A549 (cell line): ENCODE measurements around the gene RAPGEF3. TPM values are rescaled to one million over a fixed set of nuclear protein-coding genes. Genes with fewer than 3 reads are reported as not detected.
A peak's percentile ranks its signal among the peaks of the same experiment; 100 is the strongest.

ENCODE experiments used
- ATAC-seq, 2 experiments: fragments of 200-7000 bp in 1 of 2; fragments of >200 bp in 1 of 2; cut with Nextera tagmentation in 1 of 2; cut with Tn5 transposase in 1 of 2; 3 replicates each; pipeline versions ENCODE4 v1.8.0 to v1.9.1; 2018 to 2020; ENCODE audit warnings: mild to moderate bottlenecking in 1 of 2, moderate library complexity in 1 of 2
- CTCF ChIA-PET: fragments of 300-600 bp; sonication (Branson Sonifier 250); formaldehyde crosslinking; extraction: SDS; loops from one replicate; lab custom pipeline; 2021; ENCODE audit warnings: antibody characterized with exemption, inconsistent platforms; lab: Yijun Ruan, JAX
- POLR2A ChIA-PET: fragments of 350-600 bp; formaldehyde crosslinking; extraction: SDS; loops from one replicate; lab custom pipeline; 2021; ENCODE audit warnings: antibody characterized with exemption, inconsistent platforms; lab: Yijun Ruan, JAX
- DNase-seq, 2 experiments: peaks; one replicate each; pipeline versions ENCODE4 v3.0.0 to v3.0.0-alpha.2; 2011 to 2016; ENCODE audit warnings: low read depth in 1 of 2, low spot score in 1 of 2
- FAIRE-seq: peaks from 2 replicates; lab custom pipeline; 2011; peaks lifted over from hg19 to GRCh38; lab: Jason Lieb, UNC
- H3K27ac ChIP-seq, 2 experiments: fragments of >200 bp; sonication (Bioruptor Twin); formaldehyde crosslinking; 3 replicates each; pipeline ENCODE4 v1.5.1; 2016 to 2017
- H3K4me1 ChIP-seq: fragments of >200 bp; sonication (Bioruptor Twin); formaldehyde crosslinking; 3 replicates; pipeline ENCODE4 v1.6.1; 2016
- H3K4me2 ChIP-seq: fragments of >200 bp; sonication (Bioruptor Twin); formaldehyde crosslinking; 3 replicates; pipeline ENCODE4 v1.6.1; 2016
- H3K4me3 ChIP-seq: fragments of >200 bp; sonication (Bioruptor Twin); formaldehyde crosslinking; 3 replicates; pipeline ENCODE4 v1.5.1; 2016
- H3K9me3 ChIP-seq: fragments of >200 bp; sonication (Bioruptor Twin); formaldehyde crosslinking; 3 replicates; pipeline ENCODE4 v1.6.1; 2016
- CEBPB ChIP-seq, 2 experiments: fragments of >200 bp in 1 of 2; sonication (Bioruptor Twin) in 1 of 2; formaldehyde crosslinking in 1 of 2; IDR thresholded peaks; 2 replicates each; pipeline ENCODE4 v1.6.1; 2012 to 2016
- EHMT2 ChIP-seq: fragments of 200-600 bp; sonication (generic); IDR thresholded peaks from 2 replicates; pipeline ENCODE4 v1.6.1; 2016; ENCODE audit warnings: antibody characterized with exemption, low read depth, mild to moderate bottlenecking, moderate library complexity
- FOXS1 ChIP-seq: fragments of 250-450 bp; sonication (Bioruptor Pico); IDR thresholded peaks from 2 replicates; pipeline ENCODE4 v1.5.0; 2020; ENCODE audit warnings: mild to moderate bottlenecking, moderate library complexity
- HEYL ChIP-seq: fragments of 250-450 bp; sonication (Bioruptor Pico); IDR thresholded peaks from 2 replicates; pipeline ENCODE4 v1.8.0; 2021; ENCODE audit warnings: mild to moderate bottlenecking, moderate library complexity
- JUN ChIP-seq, 2 experiments: fragments of >200 bp; sonication (Bioruptor Twin); formaldehyde crosslinking; IDR thresholded peaks; 2 replicates in 1 of 2; 3 replicates in 1 of 2; pipeline ENCODE4 v1.6.1; 2016 to 2017
- NFE2L2 ChIP-seq: fragments of 150-350 bp; conservative IDR thresholded peaks from 2 replicates; pipeline ENCODE4 v1.6.1; 2014; ENCODE audit warnings: low read length
- NPAS2 ChIP-seq: fragments of 250-450 bp; sonication (Bioruptor Pico); IDR thresholded peaks from 2 replicates; pipeline ENCODE4 v1.8.0; 2022; ENCODE audit warnings: mild to moderate bottlenecking, moderate library complexity, borderline replicate concordance
- PHF8 ChIP-seq: fragments of 200-600 bp; sonication (generic); IDR thresholded peaks from 2 replicates; pipeline ENCODE4 v1.6.1; 2016; ENCODE audit warnings: low read depth, mild to moderate bottlenecking, antibody characterized with exemption, moderate library complexity, borderline replicate concordance
- POLR2A ChIP-seq: IDR thresholded peaks from 2 replicates; pipeline ENCODE4 v1.6.1; 2012; ENCODE audit warnings: mild to moderate bottlenecking, low read length
- RAD21 ChIP-seq, 2 experiments: fragments of >200 bp in 1 of 2; sonication (Bioruptor Twin) in 1 of 2; formaldehyde crosslinking in 1 of 2; IDR thresholded peaks in 1 of 2; conservative IDR thresholded peaks in 1 of 2; 2 replicates in 1 of 2; 3 replicates in 1 of 2; pipeline ENCODE4 v1.6.1; 2012 to 2018; ENCODE audit warnings: inconsistent platforms in 1 of 2
- SMC3 ChIP-seq: fragments of >200 bp; sonication (Bioruptor Twin); formaldehyde crosslinking; IDR thresholded peaks from 3 replicates; pipeline ENCODE4 v1.6.1; 2018; ENCODE audit warnings: inconsistent platforms
- TP53 ChIP-seq: fragments of 250-450 bp; sonication (Bioruptor Pico); IDR thresholded peaks from 2 replicates; pipeline ENCODE4 v1.5.0; 2021; ENCODE audit warnings: mild to moderate bottlenecking, moderate library complexity
- ZC3H11A ChIP-seq: fragments of 450-650 bp; IDR thresholded peaks from 2 replicates; pipeline ENCODE4 v1.6.1; 2014; ENCODE audit warnings: antibody characterized with exemption, mild to moderate bottlenecking
- WGBS: methylation state at CpG from one replicate; pipeline ENCODE4 v1.1.6; 2017; ENCODE audit errors: missing lambda C conversion rate; 5-methylcytosine and 5-hydroxymethylcytosine counted together
- polyA plus RNA-seq, 4 experiments: library from polyadenylated mRNA; depleted of rRNA in 3 of 4; stranded (reverse); fragments of >200 nt; fragmentation: RNase III in 1 of 4; extraction: RNeasy Plus Mini Kit Qiagen cat#74134 plus additional on column Dnase treatment in 1 of 4; gene quantifications; 2 replicates in 3 of 4; 3 replicates in 1 of 4; pipeline ENCODE4 v1.2.3, GENCODE V29; 2011 to 2017
- TF ChIP-seq, protein P1 (sequence below): IDR thresholded peaks from 2 replicates; pipeline ENCODE4 v1.6.1; 2012; ENCODE audit warnings: low read depth, borderline replicate concordance
- TF ChIP-seq, protein P2 (sequence below): fragments of 250-450 bp; sonication (Bioruptor Pico); IDR thresholded peaks from 2 replicates; pipeline ENCODE4 v1.5.0; 2021; ENCODE audit warnings: mild to moderate bottlenecking, moderate library complexity, borderline replicate concordance
- TF ChIP-seq, protein P3 (sequence below): fragments of 250-450 bp; sonication (Bioruptor Pico); IDR thresholded peaks from 2 replicates; pipeline ENCODE4 v1.5.0; 2020; ENCODE audit warnings: low read depth, mild to moderate bottlenecking, moderate library complexity
- TF ChIP-seq, protein P4 (sequence below): fragments of >200 bp; sonication (Bioruptor Twin); formaldehyde crosslinking; IDR thresholded peaks from 3 replicates; pipeline ENCODE4 v1.5.1; 2016
- TF ChIP-seq, protein P5 (sequence below): fragments of >200 bp; sonication (Bioruptor Twin); formaldehyde crosslinking; IDR thresholded peaks from 2 replicates; pipeline ENCODE4 v1.6.1; 2016
- TF ChIP-seq, protein P6 (sequence below): fragments of >200 bp; sonication (Bioruptor Twin); formaldehyde crosslinking; IDR thresholded peaks from 3 replicates; pipeline ENCODE4 v1.6.1; 2016
- TF ChIP-seq, protein P7 (sequence below): fragments of 150-350 bp; IDR thresholded peaks from 2 replicates; pipeline ENCODE4 v1.6.1; 2014; ENCODE audit warnings: low read depth, mild to moderate bottlenecking, low read length

RAPGEF3 gene
- polyA plus RNA-seq, 2 of the 4 experiments (the other 2 are of a cell fraction) = 0.70 to 0.89 TPM

DNA sequence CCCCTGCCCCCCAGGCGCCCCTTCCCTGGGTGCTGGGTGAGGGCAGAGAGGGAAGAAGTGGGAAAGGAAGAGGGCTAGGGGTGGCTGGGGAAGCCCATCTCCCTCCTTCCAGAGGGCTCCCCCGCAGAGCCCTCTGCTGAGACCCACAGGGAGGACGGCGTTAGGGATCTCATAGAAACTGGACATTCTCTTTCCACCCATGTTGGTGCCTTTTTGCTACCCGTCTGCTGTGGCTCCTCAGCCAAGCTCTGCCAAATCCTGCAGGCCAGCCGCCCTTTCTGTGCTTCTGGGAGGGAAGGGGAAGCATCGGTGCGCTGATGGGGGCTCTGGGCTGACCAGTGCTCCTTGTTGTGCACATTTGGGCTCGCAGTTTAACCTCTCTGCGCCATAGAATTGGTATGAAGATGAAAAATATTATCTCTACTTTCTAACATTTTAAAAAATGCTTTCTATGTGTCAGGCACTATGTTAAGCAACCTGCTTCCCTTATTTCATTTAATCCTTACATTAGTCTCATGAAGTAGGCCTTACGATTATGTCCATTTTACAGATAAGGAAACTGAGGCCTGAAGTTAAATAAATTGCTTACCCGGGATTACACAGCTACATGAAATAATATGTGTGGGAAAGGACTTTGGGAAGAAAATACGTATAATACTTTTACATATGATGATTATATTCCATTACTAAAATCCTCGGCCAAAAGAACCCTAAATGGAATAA lies 15.3 kb upstream of the RAPGEF3 start (continued):
- TF ChIP-seq, protein P1, sequence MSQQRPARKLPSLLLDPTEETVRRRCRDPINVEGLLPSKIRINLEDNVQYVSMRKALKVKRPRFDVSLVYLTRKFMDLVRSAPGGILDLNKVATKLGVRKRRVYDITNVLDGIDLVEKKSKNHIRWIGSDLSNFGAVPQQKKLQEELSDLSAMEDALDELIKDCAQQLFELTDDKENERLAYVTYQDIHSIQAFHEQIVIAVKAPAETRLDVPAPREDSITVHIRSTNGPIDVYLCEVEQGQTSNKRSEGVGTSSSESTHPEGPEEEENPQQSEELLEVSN = no peak
- no peak for TF ChIP-seq POLR2A
- TF ChIP-seq, protein P2, sequence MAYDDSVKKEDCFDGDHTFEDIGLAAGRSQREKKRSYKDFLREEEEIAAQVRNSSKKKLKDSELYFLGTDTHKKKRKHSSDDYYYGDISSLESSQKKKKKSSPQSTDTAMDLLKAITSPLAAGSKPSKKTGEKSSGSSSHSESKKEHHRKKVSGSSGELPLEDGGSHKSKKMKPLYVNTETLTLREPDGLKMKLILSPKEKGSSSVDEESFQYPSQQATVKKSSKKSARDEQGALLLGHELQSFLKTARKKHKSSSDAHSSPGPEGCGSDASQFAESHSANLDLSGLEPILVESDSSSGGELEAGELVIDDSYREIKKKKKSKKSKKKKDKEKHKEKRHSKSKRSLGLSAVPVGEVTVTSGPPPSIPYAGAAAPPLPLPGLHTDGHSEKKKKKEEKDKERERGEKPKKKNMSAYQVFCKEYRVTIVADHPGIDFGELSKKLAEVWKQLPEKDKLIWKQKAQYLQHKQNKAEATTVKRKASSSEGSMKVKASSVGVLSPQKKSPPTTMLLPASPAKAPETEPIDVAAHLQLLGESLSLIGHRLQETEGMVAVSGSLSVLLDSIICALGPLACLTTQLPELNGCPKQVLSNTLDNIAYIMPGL (CRISPR knock-in tag) = no peak
- TF ChIP-seq EHMT2 = no peak
- TF ChIP-seq, protein P3, sequence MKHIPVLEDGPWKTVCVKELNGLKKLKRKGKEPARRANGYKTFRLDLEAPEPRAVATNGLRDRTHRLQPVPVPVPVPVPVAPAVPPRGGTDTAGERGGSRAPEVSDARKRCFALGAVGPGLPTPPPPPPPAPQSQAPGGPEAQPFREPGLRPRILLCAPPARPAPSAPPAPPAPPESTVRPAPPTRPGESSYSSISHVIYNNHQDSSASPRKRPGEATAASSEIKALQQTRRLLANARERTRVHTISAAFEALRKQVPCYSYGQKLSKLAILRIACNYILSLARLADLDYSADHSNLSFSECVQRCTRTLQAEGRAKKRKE (CRISPR knock-in tag) = no peak
- TF ChIP-seq ZC3H11A = no peak
- no peak for TF ChIP-seq CEBPB (IDR thresholded peaks at IDR 0.05)
- TF ChIP-seq, all 56 proteins: peak for 5

DNA sequence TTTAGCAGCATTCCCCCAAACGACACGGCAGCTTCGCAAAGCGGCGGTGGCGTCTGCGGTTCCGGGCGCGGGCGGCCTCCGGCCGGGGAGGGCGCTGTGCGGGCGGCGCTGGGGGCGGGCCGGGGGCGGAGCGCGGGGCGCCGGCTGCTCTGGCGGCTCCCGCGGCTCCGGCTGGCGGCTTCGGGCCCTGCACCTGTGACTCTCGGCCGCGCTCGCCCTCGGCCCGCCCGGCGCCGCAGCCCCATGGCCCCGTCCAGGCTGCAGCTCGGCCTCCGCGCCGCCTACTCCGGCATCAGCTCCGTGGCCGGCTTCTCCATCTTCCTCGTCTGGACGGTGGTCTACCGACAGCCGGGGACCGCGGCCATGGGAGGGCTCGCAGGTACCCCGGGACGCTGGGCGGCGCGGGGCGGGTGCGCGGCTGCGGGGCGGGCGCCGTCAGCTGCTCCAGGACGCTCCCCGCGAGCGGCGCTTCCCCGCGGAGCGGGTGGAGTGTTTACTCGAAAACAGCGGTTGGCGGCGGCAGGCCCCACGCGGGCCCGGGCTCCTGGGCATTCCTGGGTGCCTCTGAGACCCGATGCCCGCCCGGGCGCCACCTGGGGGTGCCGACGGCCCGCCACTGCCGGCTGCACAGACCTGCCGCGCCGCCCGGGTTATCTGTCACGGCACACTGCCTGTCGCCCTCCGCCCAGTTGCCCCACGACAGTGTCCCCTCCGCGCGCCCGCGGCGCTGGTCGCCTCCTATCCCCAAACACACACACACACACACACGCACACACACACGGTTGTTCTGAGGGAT lies 14.6 kb upstream of the RAPGEF3 start, which contains the start of gene SLC48A1:
SLC48A1 (plus strand) TSS at position 177 of the 796 bp plus-strand sequence; CDS start at position 244, 67 bp downstream.
- Histone ChIP-seq H3K4me1 (peaks cover 71% of the 10 kb centered on the region), H3K27ac (peak within 1 kb of the TSS; percentile 84 to 96), H3K4me3 (peak within 1 kb of the TSS; percentile 79), H3K4me2 (peak within 1 kb of the TSS; percentile 74), H3K9me3 (no peaks in the 10 kb centered on the region)
- DNase-seq (peak; percentile 72 to 92), ATAC-seq (peak; percentile 81 to 82), FAIRE-seq (no peak)
- TF ChIP-seq NPAS2 (CRISPR knock-in tag) = no peak
- no peak for TF ChIP-seq NFE2L2
- TF ChIP-seq JUN (IDR thresholded peaks at IDR 0.05) = peak; percentile 42 to 73; a peak in 3 of 5 replicates
- no peak for TF ChIP-seq FOXS1
- peak; percentile 82 for TF ChIP-seq POLR2A
- no peak for TF ChIP-seq HEYL
- peak in 1 of 2 experiments; percentile 23; a peak in 1 of 5 replicates for TF ChIP-seq RAD21 (conservative IDR thresholded peaks at IDR 0.05 in 1 of 2, IDR thresholded peaks at IDR 0.05 in 1 of 2)
- no peak for TF ChIP-seq TP53 (CRISPR knock-in tag)
- TF ChIP-seq SMC3 = peak; percentile 24; the same call in 1 of the 3 replicates
- TF ChIP-seq CEBPB (IDR thresholded peaks at IDR 0.05) = no peak
- peak; percentile 63 for TF ChIP-seq PHF8
- TF ChIP-seq, protein P4, sequence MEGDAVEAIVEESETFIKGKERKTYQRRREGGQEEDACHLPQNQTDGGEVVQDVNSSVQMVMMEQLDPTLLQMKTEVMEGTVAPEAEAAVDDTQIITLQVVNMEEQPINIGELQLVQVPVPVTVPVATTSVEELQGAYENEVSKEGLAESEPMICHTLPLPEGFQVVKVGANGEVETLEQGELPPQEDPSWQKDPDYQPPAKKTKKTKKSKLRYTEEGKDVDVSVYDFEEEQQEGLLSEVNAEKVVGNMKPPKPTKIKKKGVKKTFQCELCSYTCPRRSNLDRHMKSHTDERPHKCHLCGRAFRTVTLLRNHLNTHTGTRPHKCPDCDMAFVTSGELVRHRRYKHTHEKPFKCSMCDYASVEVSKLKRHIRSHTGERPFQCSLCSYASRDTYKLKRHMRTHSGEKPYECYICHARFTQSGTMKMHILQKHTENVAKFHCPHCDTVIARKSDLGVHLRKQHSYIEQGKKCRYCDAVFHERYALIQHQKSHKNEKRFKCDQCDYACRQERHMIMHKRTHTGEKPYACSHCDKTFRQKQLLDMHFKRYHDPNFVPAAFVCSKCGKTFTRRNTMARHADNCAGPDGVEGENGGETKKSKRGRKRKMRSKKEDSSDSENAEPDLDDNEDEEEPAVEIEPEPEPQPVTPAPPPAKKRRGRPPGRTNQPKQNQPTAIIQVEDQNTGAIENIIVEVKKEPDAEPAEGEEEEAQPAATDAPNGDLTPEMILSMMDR = peak; percentile 71
- TF ChIP-seq, protein P5, sequence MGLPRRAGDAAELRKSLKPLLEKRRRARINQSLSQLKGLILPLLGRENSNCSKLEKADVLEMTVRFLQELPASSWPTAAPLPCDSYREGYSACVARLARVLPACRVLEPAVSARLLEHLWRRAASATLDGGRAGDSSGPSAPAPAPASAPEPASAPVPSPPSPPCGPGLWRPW = no peak
- TF ChIP-seq, protein P2 (CRISPR knock-in tag) = 0 out of 2 replicates have a peak, but pooled peaks have one; percentile 64
- TF ChIP-seq, protein P6, sequence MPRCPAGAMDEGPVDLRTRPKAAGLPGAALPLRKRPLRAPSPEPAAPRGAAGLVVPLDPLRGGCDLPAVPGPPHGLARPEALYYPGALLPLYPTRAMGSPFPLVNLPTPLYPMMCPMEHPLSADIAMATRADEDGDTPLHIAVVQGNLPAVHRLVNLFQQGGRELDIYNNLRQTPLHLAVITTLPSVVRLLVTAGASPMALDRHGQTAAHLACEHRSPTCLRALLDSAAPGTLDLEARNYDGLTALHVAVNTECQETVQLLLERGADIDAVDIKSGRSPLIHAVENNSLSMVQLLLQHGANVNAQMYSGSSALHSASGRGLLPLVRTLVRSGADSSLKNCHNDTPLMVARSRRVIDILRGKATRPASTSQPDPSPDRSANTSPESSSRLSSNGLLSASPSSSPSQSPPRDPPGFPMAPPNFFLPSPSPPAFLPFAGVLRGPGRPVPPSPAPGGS = peak; percentile 69; the same call in 1 of the 3 replicates
- TF ChIP-seq, protein P7, sequence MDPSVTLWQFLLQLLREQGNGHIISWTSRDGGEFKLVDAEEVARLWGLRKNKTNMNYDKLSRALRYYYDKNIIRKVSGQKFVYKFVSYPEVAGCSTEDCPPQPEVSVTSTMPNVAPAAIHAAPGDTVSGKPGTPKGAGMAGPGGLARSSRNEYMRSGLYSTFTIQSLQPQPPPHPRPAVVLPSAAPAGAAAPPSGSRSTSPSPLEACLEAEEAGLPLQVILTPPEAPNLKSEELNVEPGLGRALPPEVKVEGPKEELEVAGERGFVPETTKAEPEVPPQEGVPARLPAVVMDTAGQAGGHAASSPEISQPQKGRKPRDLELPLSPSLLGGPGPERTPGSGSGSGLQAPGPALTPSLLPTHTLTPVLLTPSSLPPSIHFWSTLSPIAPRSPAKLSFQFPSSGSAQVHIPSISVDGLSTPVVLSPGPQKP = no peak
- 0% methylated on average over 11 of the region's 106 CpGs for WGBS
- ChIA-PET CTCF (interaction anchor here (0.9 to 59.0 kb wide), 15 partner anchors 6 to 121 kb away, joined by 3 to 1532 read pairs (median 4); partner anchors contain the start of genes ENDOU, RAPGEF3 and RPAP3), POLR2A (interaction anchor here (1.8 kb wide), 1 partner anchor 11 kb away, joined by 9 read pairs; no protein-coding TSS in a partner anchor)
